SK-N-SH treated with all-trans-retinoic acid at 6 μM for 48 hours (cell line): ENCODE results near the gene NANOS3.

ENCODE experiments used
- ATAC-seq: fragments of 200-7000 bp; cut with Tn5 transposase; 3 replicates; pipeline ENCODE4 v1.9.1; 2020; ENCODE audit warnings: mild to moderate bottlenecking, moderate library complexity
- ARNTL ChIP-seq: fragments of 450-650 bp; formaldehyde crosslinking; IDR thresholded peaks from 2 replicates; pipeline ENCODE4 v1.5.0; 2020; ENCODE audit warnings: low read depth, mild to moderate bottlenecking, moderate library complexity, borderline replicate concordance
- BACH2 ChIP-seq: fragments of 250-450 bp; sonication (Bioruptor Pico); IDR thresholded peaks from 2 replicates; pipeline ENCODE4 v1.9.0; 2021; ENCODE audit warnings: mild to moderate bottlenecking, borderline replicate concordance
- CSDC2 ChIP-seq: fragments of 250-450 bp; sonication (Bioruptor Pico); IDR thresholded peaks from 2 replicates; pipeline ENCODE4 v1.5.0; 2020; ENCODE audit warnings: mild to moderate bottlenecking, moderate library complexity
- ESRRG ChIP-seq: fragments of 250-450 bp; sonication (Bioruptor Pico); IDR thresholded peaks from 2 replicates; pipeline ENCODE4 v1.6.1; 2021; ENCODE audit warnings: mild to moderate bottlenecking
- GLIS3 ChIP-seq: fragments of 250-450 bp; sonication (Bioruptor Pico); IDR thresholded peaks from 2 replicates; pipeline ENCODE4 v1.5.0; 2020; ENCODE audit warnings: mild to moderate bottlenecking, moderate library complexity
- ISL1 ChIP-seq: fragments of 250-450 bp; sonication (Bioruptor Pico); IDR thresholded peaks from 2 replicates; pipeline ENCODE4 v2.1.2; 2022; ENCODE audit warnings: mild to moderate bottlenecking, moderate library complexity
- PPARA ChIP-seq: fragments of 250-450 bp; sonication (Bioruptor Pico); IDR thresholded peaks from 2 replicates; pipeline ENCODE4 v1.5.0; 2020; ENCODE audit warnings: mild to moderate bottlenecking, borderline replicate concordance
- RARB ChIP-seq: fragments of 250-450 bp; sonication (Bioruptor Pico); IDR thresholded peaks from 2 replicates; pipeline ENCODE4 v1.8.0; 2021; ENCODE audit warnings: mild to moderate bottlenecking, moderate library complexity
- SNAI2 ChIP-seq: fragments of 250-450 bp; sonication (Bioruptor Pico); IDR thresholded peaks from 2 replicates; pipeline ENCODE4 v1.5.0; 2020; ENCODE audit warnings: mild to moderate bottlenecking, moderate library complexity
- TCF4 ChIP-seq: fragments of 250-450 bp; sonication (Bioruptor Pico); IDR thresholded peaks from 2 replicates; pipeline ENCODE4 v1.8.0; 2021; ENCODE audit warnings: mild to moderate bottlenecking, moderate library complexity, borderline replicate concordance
- TOX ChIP-seq: fragments of 250-450 bp; sonication (Bioruptor Pico); IDR thresholded peaks from 2 replicates; pipeline ENCODE4 v1.8.0; 2021; ENCODE audit warnings: mild to moderate bottlenecking, moderate library complexity, borderline replicate concordance
- ZC3H10 ChIP-seq: fragments of 250-450 bp; sonication (Bioruptor Pico); IDR thresholded peaks from 2 replicates; pipeline ENCODE4 v1.5.1; 2021; ENCODE audit warnings: mild to moderate bottlenecking, moderate library complexity
- ZFP3 ChIP-seq: fragments of 250-450 bp; sonication (Bioruptor Pico); IDR thresholded peaks from 2 replicates; pipeline ENCODE4 v1.5.0; 2020; ENCODE audit warnings: mild to moderate bottlenecking, moderate library complexity
- ZFP30 ChIP-seq: fragments of 450-650 bp; formaldehyde crosslinking; IDR thresholded peaks from 2 replicates; pipeline ENCODE4 v1.5.0; 2022; ENCODE audit warnings: mild to moderate bottlenecking, moderate library complexity
- ZNF565 ChIP-seq: fragments of 450-650 bp; formaldehyde crosslinking; conservative IDR thresholded peaks from 2 replicates; pipeline ENCODE4 v1.5.0; 2020; ENCODE audit warnings: low read depth, mild to moderate bottlenecking, moderate library complexity
- ZNF70 ChIP-seq: fragments of 450-650 bp; formaldehyde crosslinking; IDR thresholded peaks from 2 replicates; pipeline ENCODE4 v1.5.0; 2020; ENCODE audit warnings: mild to moderate bottlenecking, moderate library complexity
- ZNF8 ChIP-seq: fragments of 450-650 bp; formaldehyde crosslinking; IDR thresholded peaks from 2 replicates; pipeline ENCODE4 v1.5.0; 2020; ENCODE audit warnings: mild to moderate bottlenecking, moderate library complexity
- TF ChIP-seq, protein P1 (sequence below): fragments of 250-450 bp; sonication (Bioruptor Pico); IDR thresholded peaks from 2 replicates; pipeline ENCODE4 v1.5.0; 2020; ENCODE audit warnings: mild to moderate bottlenecking, moderate library complexity
- TF ChIP-seq, protein P2 (sequence below): fragments of 250-450 bp; sonication (Bioruptor Pico); IDR thresholded peaks from 2 replicates; pipeline ENCODE4 v1.8.0; 2021; ENCODE audit warnings: low read depth, mild to moderate bottlenecking, moderate library complexity, borderline replicate concordance
- TF ChIP-seq, protein P3 (sequence below): fragments of 250-450 bp; sonication (Bioruptor Pico); IDR thresholded peaks from 2 replicates; pipeline ENCODE4 v1.5.1; 2021; ENCODE audit warnings: mild to moderate bottlenecking, moderate library complexity
- TF ChIP-seq, protein P4 (sequence below): fragments of 250-450 bp; sonication (Bioruptor Pico); IDR thresholded peaks from 2 replicates; pipeline ENCODE4 v1.5.1; 2020; ENCODE audit warnings: low read depth, mild to moderate bottlenecking, moderate library complexity

NANOS3 gene

DNA sequence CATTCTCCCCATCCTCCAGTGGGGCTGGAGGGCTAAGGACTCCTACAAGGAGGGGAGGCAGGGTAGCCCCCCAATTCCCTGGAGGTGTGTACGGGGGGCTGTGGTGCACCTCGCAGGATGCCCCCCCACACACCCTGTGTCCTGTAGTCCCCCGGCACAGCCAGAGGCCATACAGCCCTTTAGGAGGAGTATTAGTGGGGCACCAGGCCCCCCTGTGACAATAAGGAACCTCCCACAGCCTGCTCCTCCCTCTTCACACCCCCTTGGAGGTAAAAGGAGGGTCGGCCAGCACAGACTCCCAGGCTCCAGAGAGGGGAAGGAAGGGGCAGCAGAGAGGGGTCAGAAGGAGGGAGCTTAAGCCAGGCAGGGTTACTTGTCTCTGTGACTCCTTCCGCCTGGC is at the start of gene NANOS3:
Gene NANOS3, plus strand, starts transcription at position 301 of the 400 bp plus-strand sequence. CDS start 115 bp downstream, outside the sequence.
- TF ChIP-seq TOX (CRISPR knock-in tag) (no peak), GLIS3 (CRISPR knock-in tag) (no peak), ZC3H10 (CRISPR knock-in tag) (no peak), PPARA (no peak), ZFP30 (CRISPR knock-in tag) (no peak), ZFP3 (CRISPR knock-in tag) (no peak), ESRRG (no peak), ZNF8 (CRISPR knock-in tag) (no peak), TCF4 (CRISPR knock-in tag) (no peak), ZNF70 (CRISPR knock-in tag) (no peak), ISL1 (CRISPR knock-in tag) (no peak), CSDC2 (no peak), ARNTL (CRISPR knock-in tag) (no peak)
- TF ChIP-seq, protein P1, sequence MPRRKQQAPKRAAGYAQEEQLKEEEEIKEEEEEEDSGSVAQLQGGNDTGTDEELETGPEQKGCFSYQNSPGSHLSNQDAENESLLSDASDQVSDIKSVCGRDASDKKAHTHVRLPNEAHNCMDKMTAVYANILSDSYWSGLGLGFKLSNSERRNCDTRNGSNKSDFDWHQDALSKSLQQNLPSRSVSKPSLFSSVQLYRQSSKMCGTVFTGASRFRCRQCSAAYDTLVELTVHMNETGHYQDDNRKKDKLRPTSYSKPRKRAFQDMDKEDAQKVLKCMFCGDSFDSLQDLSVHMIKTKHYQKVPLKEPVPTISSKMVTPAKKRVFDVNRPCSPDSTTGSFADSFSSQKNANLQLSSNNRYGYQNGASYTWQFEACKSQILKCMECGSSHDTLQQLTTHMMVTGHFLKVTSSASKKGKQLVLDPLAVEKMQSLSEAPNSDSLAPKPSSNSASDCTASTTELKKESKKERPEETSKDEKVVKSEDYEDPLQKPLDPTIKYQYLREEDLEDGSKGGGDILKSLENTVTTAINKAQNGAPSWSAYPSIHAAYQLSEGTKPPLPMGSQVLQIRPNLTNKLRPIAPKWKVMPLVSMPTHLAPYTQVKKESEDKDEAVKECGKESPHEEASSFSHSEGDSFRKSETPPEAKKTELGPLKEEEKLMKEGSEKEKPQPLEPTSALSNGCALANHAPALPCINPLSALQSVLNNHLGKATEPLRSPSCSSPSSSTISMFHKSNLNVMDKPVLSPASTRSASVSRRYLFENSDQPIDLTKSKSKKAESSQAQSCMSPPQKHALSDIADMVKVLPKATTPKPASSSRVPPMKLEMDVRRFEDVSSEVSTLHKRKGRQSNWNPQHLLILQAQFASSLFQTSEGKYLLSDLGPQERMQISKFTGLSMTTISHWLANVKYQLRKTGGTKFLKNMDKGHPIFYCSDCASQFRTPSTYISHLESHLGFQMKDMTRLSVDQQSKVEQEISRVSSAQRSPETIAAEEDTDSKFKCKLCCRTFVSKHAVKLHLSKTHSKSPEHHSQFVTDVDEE (CRISPR knock-in tag): no peak
- ATAC-seq: no peak

DNA sequence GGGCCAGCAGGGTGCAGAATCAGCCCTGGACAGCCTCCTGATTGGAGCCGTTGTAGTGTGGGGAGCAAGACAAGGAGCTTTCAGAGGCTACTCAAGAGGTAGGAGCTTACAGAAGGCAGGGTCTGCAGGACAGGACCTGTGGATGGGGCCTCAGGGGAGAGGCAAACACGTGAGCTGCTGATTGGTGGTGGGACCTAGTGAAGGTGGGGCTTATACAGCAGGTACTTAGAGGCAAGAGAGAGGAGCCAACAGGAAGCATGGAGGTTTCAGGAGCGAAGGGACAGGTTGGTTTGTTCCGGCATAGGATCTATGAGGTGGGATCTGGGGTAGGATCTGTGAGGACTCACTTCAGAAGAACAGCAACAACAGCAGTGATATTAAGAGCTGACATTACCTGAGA is 49.3 kb upstream of the NANOS3 start:
- TF ChIP-seq ARNTL (CRISPR knock-in tag): no peak
- TF ChIP-seq ZFP30 (CRISPR knock-in tag): no peak
- ATAC-seq: no peak

DNA sequence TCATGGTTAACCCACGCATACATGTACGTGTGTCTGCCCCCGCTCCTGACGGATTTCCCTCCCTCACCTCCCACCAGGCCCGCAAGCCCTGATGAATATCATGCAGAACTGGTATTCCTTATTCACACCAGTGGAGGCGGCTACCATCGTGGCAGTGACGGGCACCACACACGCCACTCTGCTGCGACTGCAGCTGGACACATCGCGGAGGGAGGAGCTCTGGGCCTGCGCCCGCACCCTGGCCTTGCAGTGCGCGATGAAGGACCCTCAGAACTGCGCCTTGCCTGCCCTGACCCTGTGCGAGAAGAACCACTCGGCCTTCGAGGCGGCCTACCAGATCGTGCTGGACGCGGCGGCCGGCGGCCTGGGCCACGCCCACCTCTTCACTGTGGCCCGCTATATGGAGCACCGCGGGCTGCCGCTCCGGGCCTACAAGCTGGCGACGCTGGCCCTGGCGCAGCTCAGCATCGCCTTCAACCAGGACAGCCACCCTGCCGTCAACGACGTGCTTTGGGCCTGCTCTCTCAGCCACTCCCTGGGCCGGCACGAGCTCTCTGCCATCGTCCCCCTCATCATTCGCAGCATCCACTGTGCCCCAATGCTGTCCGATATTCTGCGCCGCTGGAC is 46.7 kb upstream of the NANOS3 start:
- TF ChIP-seq, protein P2, sequence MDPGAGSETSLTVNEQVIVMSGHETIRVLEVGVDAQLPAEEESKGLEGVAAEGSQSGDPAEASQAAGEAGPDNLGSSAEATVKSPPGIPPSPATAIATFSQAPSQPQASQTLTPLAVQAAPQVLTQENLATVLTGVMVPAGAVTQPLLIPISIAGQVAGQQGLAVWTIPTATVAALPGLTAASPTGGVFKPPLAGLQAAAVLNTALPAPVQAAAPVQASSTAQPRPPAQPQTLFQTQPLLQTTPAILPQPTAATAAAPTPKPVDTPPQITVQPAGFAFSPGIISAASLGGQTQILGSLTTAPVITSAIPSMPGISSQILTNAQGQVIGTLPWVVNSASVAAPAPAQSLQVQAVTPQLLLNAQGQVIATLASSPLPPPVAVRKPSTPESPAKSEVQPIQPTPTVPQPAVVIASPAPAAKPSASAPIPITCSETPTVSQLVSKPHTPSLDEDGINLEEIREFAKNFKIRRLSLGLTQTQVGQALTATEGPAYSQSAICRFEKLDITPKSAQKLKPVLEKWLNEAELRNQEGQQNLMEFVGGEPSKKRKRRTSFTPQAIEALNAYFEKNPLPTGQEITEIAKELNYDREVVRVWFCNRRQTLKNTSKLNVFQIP (CRISPR knock-in tag): no peak
- TF ChIP-seq GLIS3 (CRISPR knock-in tag) (no peak), SNAI2 (CRISPR knock-in tag) (no peak), ZNF8 (CRISPR knock-in tag) (no peak)
- peak; percentile 2 for ATAC-seq

DNA sequence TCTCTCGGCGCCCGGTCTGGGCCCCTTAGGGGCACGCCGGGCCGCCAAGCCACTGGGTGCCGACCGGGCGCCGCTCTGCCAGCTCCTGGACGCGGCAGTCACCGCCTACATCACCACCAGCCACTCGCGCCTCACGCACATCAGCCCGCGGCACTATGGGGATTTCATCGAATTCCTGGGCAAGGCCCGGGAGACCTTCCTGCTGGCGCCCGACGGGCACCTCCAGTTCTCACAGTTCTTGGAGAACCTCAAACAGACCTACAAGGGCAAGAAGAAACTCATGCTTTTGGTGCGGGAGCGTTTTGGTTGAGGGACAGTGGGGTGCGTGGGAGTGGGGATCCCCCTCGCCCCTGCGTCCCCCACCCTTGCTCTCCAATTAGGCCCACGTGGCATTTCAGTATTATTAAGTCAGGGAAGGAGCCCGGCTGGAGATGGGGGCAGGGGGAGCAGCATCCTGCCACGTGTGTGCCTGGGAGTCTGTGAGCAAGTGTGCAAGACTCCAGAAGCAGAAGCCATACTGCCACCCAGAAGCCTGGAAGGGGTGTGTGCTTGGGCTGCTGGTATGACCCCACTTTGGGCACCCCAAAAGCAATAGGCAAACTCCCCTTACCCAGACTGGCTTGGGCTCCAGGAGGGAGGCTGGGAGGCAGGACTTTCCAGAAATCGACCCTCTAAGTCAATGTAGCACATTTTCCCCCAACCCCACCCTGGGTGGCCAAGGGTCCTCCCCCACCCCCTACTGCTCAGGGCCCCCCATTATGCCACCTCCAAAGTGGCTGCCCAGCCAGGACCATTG is 46.0 kb upstream of the NANOS3 start:
- ATAC-seq: peak; percentile 2
- no peak for TF ChIP-seq SNAI2 (CRISPR knock-in tag)
- TF ChIP-seq, protein P3, sequence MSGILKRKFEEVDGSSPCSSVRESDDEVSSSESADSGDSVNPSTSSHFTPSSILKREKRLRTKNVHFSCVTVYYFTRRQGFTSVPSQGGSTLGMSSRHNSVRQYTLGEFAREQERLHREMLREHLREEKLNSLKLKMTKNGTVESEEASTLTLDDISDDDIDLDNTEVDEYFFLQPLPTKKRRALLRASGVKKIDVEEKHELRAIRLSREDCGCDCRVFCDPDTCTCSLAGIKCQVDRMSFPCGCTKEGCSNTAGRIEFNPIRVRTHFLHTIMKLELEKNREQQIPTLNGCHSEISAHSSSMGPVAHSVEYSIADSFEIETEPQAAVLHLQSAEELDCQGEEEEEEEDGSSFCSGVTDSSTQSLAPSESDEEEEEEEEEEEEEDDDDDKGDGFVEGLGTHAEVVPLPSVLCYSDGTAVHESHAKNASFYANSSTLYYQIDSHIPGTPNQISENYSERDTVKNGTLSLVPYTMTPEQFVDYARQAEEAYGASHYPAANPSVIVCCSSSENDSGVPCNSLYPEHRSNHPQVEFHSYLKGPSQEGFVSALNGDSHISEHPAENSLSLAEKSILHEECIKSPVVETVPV (CRISPR knock-in tag): no peak
- TF ChIP-seq ZC3H10 (CRISPR knock-in tag): no peak
- no peak for TF ChIP-seq ZNF8 (CRISPR knock-in tag)
- no peak for TF ChIP-seq BACH2 (CRISPR knock-in tag)
- no peak for TF ChIP-seq TCF4 (CRISPR knock-in tag)
- TF ChIP-seq, protein P4, sequence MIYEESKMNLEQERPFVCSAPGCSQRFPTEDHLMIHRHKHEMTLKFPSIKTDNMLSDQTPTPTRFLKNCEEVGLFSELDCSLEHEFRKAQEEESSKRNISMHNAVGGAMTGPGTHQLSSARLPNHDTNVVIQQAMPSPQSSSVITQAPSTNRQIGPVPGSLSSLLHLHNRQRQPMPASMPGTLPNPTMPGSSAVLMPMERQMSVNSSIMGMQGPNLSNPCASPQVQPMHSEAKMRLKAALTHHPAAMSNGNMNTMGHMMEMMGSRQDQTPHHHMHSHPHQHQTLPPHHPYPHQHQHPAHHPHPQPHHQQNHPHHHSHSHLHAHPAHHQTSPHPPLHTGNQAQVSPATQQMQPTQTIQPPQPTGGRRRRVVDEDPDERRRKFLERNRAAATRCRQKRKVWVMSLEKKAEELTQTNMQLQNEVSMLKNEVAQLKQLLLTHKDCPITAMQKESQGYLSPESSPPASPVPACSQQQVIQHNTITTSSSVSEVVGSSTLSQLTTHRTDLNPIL (CRISPR knock-in tag): no peak
- no peak; the same call in 1 of the 2 replicates for TF ChIP-seq RARB
- no peak for TF ChIP-seq ZFP3 (CRISPR knock-in tag)
- TF ChIP-seq, protein P2 (CRISPR knock-in tag): no peak
- TF ChIP-seq ZFP30 (CRISPR knock-in tag): no peak
- no peak for TF ChIP-seq ZNF565
- TF ChIP-seq, protein P1 (CRISPR knock-in tag): no peak
- no peak for TF ChIP-seq GLIS3 (CRISPR knock-in tag)
- no peak for TF ChIP-seq PPARA
- no peak for TF ChIP-seq CSDC2
- no peak for TF ChIP-seq ISL1 (CRISPR knock-in tag)
- no peak for TF ChIP-seq ESRRG
- TF ChIP-seq ARNTL (CRISPR knock-in tag): no peak
- no peak for TF ChIP-seq TOX (CRISPR knock-in tag)
